Measurements from ENCODE around the gene TTYH2. TPM values are rescaled to one million over a fixed set of nuclear protein-coding genes. Genes with fewer than 3 reads are reported as not detected.

TTYH2 gene
- total and polyA plus RNA-seq, 10 of the 15 experiments (the other 5 are each of a cell fraction or from before 2014, with no cell fraction given): 0.26 to 25.2 (median 6.6) TPM

DNA sequence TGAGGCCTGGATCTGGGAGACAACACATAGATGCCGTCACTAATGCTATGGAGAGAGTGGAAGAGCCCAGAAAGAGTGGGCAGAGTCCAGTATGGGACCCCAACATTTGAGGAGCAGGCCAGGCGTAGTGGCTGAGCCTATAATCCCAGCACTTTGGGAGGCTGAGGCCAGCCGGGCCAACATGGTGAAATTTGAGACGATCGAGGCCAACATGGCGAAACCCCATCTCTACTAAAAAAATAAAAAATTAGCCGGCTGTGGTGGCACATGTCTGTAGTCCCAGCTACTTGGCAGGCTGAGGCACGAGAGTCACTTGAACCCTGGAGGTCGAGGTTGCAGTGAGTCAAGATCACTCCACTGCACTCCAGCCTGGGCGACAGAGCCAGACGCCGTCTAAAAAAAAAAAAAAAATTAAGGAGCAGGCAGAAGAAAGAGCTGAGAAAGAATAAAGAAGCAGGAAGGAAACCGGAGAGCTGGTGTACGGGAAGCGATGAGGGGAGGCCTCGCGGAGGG lies 54.7 kb downstream of the TTYH2 start (continued):
- TF ChIP-seq YY1 (IDR thresholded peaks at IDR 0.05; ENCODE audit: low read depth, low read length): no peak
- TF ChIP-seq, protein P1, sequence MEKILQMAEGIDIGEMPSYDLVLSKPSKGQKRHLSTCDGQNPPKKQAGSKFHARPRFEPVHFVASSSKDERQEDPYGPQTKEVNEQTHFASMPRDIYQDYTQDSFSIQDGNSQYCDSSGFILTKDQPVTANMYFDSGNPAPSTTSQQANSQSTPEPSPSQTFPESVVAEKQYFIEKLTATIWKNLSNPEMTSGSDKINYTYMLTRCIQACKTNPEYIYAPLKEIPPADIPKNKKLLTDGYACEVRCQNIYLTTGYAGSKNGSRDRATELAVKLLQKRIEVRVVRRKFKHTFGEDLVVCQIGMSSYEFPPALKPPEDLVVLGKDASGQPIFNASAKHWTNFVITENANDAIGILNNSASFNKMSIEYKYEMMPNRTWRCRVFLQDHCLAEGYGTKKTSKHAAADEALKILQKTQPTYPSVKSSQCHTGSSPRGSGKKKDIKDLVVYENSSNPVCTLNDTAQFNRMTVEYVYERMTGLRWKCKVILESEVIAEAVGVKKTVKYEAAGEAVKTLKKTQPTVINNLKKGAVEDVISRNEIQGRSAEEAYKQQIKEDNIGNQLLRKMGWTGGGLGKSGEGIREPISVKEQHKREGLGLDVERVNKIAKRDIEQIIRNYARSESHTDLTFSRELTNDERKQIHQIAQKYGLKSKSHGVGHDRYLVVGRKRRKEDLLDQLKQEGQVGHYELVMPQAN (conservative IDR thresholded peaks at IDR 0.05): no peak
- no peak for TF ChIP-seq PBX3 (IDR thresholded peaks at IDR 0.05; ENCODE audit: insufficient replicate concordance, low read depth, low read length)
- no peak for TF ChIP-seq BRCA1 (IDR thresholded peaks at IDR 0.05; ENCODE audit: low read depth, low read length)
- TF ChIP-seq NR2C1 (IDR thresholded peaks at IDR 0.05): no peak
- TF ChIP-seq, protein P2, sequence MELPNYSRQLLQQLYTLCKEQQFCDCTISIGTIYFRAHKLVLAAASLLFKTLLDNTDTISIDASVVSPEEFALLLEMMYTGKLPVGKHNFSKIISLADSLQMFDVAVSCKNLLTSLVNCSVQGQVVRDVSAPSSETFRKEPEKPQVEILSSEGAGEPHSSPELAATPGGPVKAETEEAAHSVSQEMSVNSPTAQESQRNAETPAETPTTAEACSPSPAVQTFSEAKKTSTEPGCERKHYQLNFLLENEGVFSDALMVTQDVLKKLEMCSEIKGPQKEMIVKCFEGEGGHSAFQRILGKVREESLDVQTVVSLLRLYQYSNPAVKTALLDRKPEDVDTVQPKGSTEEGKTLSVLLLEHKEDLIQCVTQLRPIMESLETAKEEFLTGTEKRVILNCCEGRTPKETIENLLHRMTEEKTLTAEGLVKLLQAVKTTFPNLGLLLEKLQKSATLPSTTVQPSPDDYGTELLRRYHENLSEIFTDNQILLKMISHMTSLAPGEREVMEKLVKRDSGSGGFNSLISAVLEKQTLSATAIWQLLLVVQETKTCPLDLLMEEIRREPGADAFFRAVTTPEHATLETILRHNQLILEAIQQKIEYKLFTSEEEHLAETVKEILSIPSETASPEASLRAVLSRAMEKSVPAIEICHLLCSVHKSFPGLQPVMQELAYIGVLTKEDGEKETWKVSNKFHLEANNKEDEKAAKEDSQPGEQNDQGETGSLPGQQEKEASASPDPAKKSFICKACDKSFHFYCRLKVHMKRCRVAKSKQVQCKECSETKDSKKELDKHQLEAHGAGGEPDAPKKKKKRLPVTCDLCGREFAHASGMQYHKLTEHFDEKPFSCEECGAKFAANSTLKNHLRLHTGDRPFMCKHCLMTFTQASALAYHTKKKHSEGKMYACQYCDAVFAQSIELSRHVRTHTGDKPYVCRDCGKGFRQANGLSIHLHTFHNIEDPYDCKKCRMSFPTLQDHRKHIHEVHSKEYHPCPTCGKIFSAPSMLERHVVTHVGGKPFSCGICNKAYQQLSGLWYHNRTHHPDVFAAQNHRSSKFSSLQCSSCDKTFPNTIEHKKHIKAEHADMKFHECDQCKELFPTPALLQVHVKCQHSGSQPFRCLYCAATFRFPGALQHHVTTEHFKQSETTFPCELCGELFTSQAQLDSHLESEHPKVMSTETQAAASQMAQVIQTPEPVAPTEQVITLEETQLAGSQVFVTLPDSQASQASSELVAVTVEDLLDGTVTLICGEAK (IDR thresholded peaks at IDR 0.05; ENCODE audit: borderline replicate concordance): no peak
- TF ChIP-seq POLR2A (IDR thresholded peaks at IDR 0.05; ENCODE audit: low read depth, low read length): no peak
- no peak for TF ChIP-seq STAT3 (IDR thresholded peaks at IDR 0.05; ENCODE audit: low read depth, low read length)

Measured in GM12878 (cell line).